SK-N-MC (cell line): ENCODE measurements around the gene VEPH1.

Experiments used
- EZH2 ChIP-seq: fragments of 200-600 bp; sonication (generic); IDR thresholded peaks from one replicate; pipeline ENCODE4 v1.6.1; 2017; ENCODE audit warnings: antibody characterized with exemption
- POLR2AphosphoS5 ChIP-seq: IDR thresholded peaks from 2 replicates; pipeline ENCODE4 v1.6.1; 2012; ENCODE audit warnings: mild to moderate bottlenecking, low read depth, low read length, borderline replicate concordance

DNA sequence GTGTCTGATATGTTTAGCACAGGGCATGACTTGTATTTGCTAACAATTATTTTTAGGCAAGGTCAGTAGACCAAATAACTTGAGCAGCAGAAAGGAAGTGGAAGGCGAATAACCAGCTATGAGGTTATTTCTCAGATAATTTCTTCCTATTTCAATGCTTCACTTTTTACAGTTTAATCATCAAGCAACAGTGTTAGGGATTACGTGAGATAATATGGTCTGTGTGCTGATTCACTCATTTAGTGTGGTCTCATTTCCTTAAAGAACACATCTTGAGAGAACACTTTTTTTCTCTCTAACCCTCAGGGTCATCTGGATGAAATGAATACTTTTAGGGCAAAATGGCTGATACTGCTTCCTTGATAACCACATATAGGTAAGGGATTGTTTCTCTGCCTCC, 217.2 kb downstream of the VEPH1 start:
- no peak for TF ChIP-seq POLR2AphosphoS5
- TF ChIP-seq EZH2, result no peak
